ENCODE measurements around the gene RPE.

Gene RPE

DNA sequence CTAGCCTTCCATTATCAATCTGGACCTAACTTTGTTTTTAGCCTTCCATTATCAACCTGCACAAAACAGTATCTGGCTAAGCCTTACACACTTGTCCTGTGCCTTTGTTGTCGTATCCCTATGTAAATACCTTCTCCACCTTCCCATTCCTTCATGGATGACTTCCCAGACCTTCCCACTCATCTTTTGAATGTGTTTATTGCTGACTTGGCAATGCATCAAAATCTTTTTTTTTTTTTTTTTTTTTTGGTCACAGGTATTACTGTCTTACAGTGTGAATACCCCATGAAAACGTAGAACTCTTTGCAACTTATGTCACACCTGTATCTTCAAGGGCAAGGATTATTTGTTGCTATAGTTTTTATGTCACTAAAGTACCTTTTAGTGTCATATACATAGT, 25.7 kb downstream of the RPE start:
- Mint-ChIP-seq H3K27ac (no peak overlapping the region), H3K9me3 (no peaks in the 10 kb centered on the region), H3K27me3 (no peaks in the 10 kb centered on the region), H3K4me1 (ENCODE audit: low read depth) (no peaks in the 10 kb centered on the region), H3K36me3 (ENCODE audit: low read depth) (peaks cover 55% of the 10 kb centered on the region), H3K4me3 (no peak overlapping the region)

DNA sequence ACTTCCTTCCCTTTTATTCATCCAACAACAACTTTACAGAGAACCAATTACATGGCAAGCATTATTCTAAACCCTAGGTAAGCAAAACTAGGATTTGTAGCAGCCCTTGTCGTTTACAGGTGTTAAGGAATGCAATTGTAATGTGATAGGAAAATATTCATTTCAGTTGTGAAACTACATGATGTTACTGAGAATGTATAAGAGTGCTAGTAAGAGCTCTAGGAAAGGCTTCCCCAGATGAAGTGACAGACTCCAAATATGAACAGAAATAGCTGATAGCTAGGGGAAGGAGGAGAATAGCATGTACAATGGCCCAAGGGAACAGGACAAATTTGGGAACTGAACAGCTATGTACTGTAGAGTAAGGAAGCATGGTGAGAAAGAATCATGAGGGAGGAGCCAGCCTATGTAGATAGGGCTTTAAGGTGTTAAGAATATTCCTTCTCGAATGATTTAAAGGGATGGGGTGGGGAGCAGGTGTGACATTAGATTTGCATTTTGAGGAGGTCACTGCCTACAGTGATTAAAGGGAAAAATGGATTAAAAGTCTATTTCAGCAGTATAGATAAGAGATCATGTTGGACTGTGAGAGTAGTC, 31.7 kb downstream of the RPE start:
- peaks cover 4% of the 10 kb centered on the region for H3K4me1 Mint-ChIP-seq (ENCODE audit: low read depth)
- H3K4me3 Mint-ChIP-seq, result no peak overlapping the region
- no peaks in the 10 kb centered on the region for H3K27me3 Mint-ChIP-seq
- H3K9me3 Mint-ChIP-seq, result no peaks in the 10 kb centered on the region
- peaks cover 14% of the 10 kb centered on the region for H3K36me3 Mint-ChIP-seq (ENCODE audit: low read depth)
- H3K27ac Mint-ChIP-seq, result peak overlapping the region; percentile 17

DNA sequence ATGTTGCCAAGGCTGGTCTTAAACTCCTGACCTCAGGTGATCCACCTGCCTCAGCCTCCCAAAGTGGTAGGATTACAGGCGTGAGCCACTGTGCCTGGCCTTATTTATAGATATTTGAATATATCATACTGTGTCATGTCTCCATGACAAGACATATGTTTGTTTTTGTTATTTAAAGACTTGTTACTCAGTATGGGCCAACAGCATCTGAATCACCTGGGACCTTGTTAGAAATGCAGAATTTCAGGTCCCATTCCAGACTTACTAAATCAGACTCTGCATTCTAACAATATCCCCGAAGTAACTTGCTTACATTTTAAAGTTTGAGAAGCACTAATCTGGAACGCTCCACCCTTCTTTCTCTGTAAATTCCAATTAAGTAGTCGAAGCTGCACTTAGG, 33.2 kb downstream of the RPE start:
- peaks cover 4% of the 10 kb centered on the region for H3K4me1 Mint-ChIP-seq (ENCODE audit: low read depth)

DNA sequence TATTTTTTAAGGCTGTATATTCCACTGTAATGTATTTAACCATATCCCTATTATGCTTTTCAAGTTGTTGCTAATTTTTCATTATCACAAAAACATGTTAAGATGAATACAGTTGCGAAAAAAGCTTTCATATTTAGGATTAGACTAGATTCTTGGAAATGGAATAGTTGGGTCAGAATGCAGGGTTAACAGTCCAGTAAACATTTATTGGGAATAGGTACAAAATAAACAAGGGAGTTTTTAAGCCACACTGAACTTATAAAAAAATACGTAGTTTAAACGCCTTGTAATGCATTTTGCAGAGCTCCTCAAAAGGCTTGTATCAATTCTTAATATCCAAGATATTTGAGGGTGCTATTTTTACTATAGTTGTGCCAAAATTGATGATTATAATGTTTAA, 35.6 kb downstream of the RPE start:
- H3K9me3 Mint-ChIP-seq, result no peaks in the 10 kb centered on the region
- peaks cover 9% of the 10 kb centered on the region for H3K36me3 Mint-ChIP-seq (ENCODE audit: low read depth)
- no peaks in the 10 kb centered on the region for H3K27me3 Mint-ChIP-seq
- no peak overlapping the region for H3K4me3 Mint-ChIP-seq
- no peak overlapping the region for H3K27ac Mint-ChIP-seq
- H3K4me1 Mint-ChIP-seq (ENCODE audit: low read depth), result peaks cover 4% of the 10 kb centered on the region

More for the DNA sequence above, 33.2 kb downstream of the RPE start:
- no peaks in the 10 kb centered on the region for H3K9me3 Mint-ChIP-seq
- H3K27me3 Mint-ChIP-seq, result no peaks in the 10 kb centered on the region
- H3K4me3 Mint-ChIP-seq, result no peak overlapping the region
- H3K27ac Mint-ChIP-seq, result no peak overlapping the region
- H3K36me3 Mint-ChIP-seq (ENCODE audit: low read depth), result peaks cover 11% of the 10 kb centered on the region

DNA sequence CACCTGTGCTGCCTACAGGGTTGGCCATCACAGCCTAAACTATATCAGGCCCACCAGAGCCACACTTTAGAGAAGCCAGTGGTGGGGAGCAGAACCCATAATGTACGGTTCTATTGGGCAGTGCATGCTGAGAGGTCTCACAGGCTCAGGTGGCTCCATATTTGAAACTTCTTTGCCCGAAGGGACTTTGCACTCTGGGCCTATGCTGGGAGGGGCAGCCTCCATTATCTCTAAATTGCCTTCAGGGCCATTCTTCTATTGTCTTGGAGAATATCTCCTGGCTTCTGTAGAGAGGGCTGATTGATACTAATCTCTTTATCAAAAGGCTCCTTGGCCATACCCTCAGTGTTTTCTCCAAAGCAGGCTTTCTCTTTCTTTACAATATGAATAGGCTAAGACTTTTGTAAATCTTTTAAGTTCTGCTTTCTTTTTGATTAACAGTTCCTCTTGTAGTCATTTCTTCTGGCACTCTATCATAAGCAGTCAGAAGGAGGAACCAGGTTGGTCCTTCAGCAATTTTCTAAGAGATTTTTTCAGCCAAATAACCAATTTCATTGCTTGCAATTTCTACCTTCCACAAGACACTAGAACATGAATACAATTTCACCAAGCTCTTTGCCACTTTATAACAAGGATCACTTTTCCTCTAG, 44.5 kb downstream of the RPE start:
- Mint-ChIP-seq H3K4me3 (no peak overlapping the region), H3K9me3 (peaks cover 8% of the 10 kb centered on the region), H3K4me1 (ENCODE audit: low read depth) (no peaks in the 10 kb centered on the region), H3K36me3 (ENCODE audit: low read depth) (peaks cover 29% of the 10 kb centered on the region), H3K27ac (no peak overlapping the region), H3K27me3 (no peaks in the 10 kb centered on the region)

DNA sequence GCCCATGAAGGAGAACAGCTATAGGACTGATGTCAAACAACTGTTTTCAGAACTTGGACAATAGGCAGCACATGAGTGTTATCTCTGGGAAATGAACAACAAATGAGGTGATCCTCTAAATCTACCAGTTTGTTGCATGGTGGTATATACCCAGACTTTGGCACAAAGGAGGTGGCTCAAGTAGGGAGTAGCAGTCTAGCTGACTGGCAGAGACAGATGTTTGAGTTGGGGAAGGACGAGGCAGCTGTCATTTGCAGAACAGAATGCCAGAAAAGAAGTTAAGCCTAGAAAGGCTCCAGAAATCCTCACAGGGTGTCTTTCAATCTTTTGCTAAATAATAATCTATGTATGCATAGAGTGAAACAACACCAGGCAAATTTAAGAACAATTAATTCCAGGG, 47.4 kb downstream of the RPE start:
- Mint-ChIP-seq H3K9me3 (peaks cover 12% of the 10 kb centered on the region), H3K27ac (no peak overlapping the region), H3K4me3 (no peak overlapping the region), H3K27me3 (no peaks in the 10 kb centered on the region), H3K4me1 (ENCODE audit: low read depth) (no peaks in the 10 kb centered on the region), H3K36me3 (ENCODE audit: low read depth) (peaks cover 42% of the 10 kb centered on the region)

DNA sequence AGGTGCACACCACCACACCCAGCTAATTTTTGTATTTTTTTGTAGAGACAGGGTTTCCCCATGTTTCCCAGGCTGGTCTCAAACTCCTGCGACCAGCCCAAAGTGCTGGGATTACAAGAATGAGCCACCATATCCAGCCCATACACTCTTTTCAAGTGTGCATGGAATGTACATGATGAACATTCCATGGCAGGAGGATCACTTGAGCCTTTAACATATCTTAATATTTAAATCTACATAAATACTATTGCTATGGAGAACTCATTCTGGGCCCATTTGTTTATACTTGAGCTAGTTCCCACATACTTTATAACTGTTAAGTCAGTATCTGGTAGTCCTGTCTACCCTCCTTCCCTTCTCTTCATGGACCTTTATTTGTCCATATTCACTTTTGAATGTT, 48.4 kb downstream of the RPE start:
- Mint-ChIP-seq H3K36me3 (ENCODE audit: low read depth) (peaks cover 43% of the 10 kb centered on the region), H3K27me3 (no peaks in the 10 kb centered on the region), H3K27ac (no peak overlapping the region), H3K4me3 (no peak overlapping the region), H3K9me3 (peaks cover 18% of the 10 kb centered on the region), H3K4me1 (ENCODE audit: low read depth) (no peaks in the 10 kb centered on the region)

DNA sequence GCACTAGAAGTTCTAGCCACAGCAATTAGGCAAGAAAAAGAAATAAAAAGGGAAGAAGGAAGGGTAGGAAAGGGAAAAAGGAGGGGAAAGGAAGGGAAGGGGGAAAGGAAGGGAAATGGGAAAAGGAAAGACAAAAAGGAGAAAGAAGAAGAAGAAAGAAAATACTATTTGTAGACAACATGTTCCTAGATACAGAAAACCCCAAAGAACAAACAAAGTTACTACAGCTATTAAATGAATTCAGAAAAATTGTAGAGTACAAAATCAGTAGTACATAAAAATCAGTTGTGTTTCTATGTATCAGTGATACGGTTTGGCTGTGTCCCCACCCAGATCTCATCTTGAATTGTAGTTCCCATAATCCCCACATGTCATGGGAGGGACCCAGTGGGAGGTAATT, 52.3 kb downstream of the RPE start:
- H3K9me3 Mint-ChIP-seq, result peaks cover 19% of the 10 kb centered on the region
- no peak overlapping the region for H3K4me3 Mint-ChIP-seq
- H3K27me3 Mint-ChIP-seq, result no peaks in the 10 kb centered on the region
- H3K4me1 Mint-ChIP-seq (ENCODE audit: low read depth), result no peaks in the 10 kb centered on the region
- peaks cover 30% of the 10 kb centered on the region for H3K36me3 Mint-ChIP-seq (ENCODE audit: low read depth)
- H3K27ac Mint-ChIP-seq, result no peak overlapping the region

DNA sequence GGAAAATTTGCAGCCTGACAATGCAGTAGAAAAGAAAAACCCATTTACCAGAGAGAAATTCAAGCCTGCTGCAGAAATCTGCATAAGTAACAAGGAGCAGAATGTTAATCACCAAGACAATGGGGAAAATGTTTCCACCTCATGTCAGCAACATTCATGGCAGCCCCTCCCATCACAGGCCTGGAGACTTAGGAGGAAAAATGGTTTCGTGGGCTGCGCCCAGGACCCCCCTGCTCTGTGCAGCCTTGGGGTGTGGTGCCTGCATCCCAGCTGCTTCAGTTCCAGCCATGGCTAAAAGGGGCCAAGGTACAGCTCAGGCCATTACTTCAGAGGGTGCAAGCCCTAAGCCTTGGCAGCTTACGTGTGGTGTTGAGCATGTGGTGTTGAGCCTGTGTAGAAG, 53.4 kb downstream of the RPE start:
- no peaks in the 10 kb centered on the region for H3K27me3 Mint-ChIP-seq
- H3K4me1 Mint-ChIP-seq (ENCODE audit: low read depth), result no peaks in the 10 kb centered on the region
- peaks cover 19% of the 10 kb centered on the region for H3K9me3 Mint-ChIP-seq
- no peak overlapping the region for H3K4me3 Mint-ChIP-seq
- no peak overlapping the region for H3K27ac Mint-ChIP-seq
- peaks cover 30% of the 10 kb centered on the region for H3K36me3 Mint-ChIP-seq (ENCODE audit: low read depth)

DNA sequence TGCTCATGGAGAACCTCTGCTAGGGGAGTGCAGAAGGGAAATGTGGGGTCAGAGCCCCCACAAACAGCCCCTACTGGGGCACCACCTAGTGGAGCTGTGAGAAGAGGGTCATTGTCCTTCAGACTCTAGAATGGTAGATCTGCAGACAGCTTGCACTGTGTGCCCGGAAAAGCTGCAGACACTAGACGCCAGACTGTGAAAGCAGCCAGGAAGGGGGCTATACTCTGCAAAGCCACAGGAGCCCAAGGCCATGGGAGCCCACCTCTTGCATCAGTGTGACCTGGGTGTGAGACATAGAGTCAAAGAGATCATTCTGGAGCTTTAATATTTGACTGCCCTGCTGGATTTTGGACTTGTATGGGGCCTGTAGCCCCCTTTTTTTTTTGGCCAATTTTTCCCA, 60.9 kb downstream of the RPE start:
- no peaks in the 10 kb centered on the region for H3K4me1 Mint-ChIP-seq (ENCODE audit: low read depth)
- no peaks in the 10 kb centered on the region for H3K9me3 Mint-ChIP-seq
- no peak overlapping the region for H3K4me3 Mint-ChIP-seq
- H3K36me3 Mint-ChIP-seq (ENCODE audit: low read depth), result no peaks in the 10 kb centered on the region
- no peaks in the 10 kb centered on the region for H3K27me3 Mint-ChIP-seq
- H3K27ac Mint-ChIP-seq, result no peak overlapping the region
